Neural cell (in vitro differentiated cells): ENCODE measurements around the gene ADGRD1. TPM values are rescaled to one million over a fixed set of nuclear protein-coding genes. Genes with fewer than 3 reads are reported as not detected.

Experiments
- H2AFZ ChIP-seq: fragments of 200-600, 300-800 bp; sonication (generic), shearing (Covaris generic); 2 replicates; pipeline ENCODE4 v1.6.0; 2014; ENCODE audit warnings: low read depth, mild to moderate bottlenecking, antibody characterized with exemption, low read length, moderate library complexity
- H3F3A ChIP-seq: fragments of 200-600 bp; shearing (Covaris generic); 2 replicates; pipeline ENCODE4 v1.6.1; 2016; ENCODE audit warnings: mild to moderate bottlenecking, moderate library complexity, mixed read lengths, antibody characterized with exemption, low read length; ENCODE audit not compliant: insufficient read depth, poor library complexity, severe bottlenecking
- H3K27ac ChIP-seq: fragments of 200-600, 300-800 bp; sonication (generic), shearing (Covaris generic); 2 replicates; pipeline ENCODE4 v1.5.1; 2014; ENCODE audit warnings: mild to moderate bottlenecking, low read length, moderate library complexity
- H3K27me3 ChIP-seq: fragments of 300-800, 200-600 bp; sonication (generic), shearing (Covaris generic); 2 replicates; pipeline ENCODE4 v1.6.0; 2014; ENCODE audit warnings: mild to moderate bottlenecking, low read depth, low read length, moderate library complexity; ENCODE audit not compliant: insufficient read depth
- H3K36me3 ChIP-seq: fragments of 300-800, 200-600 bp; sonication (generic), shearing (Covaris generic); 2 replicates; pipeline ENCODE4 v1.5.1; 2014; ENCODE audit warnings: mild to moderate bottlenecking, antibody characterized with exemption, low read length, moderate library complexity; ENCODE audit not compliant: insufficient read depth
- H3K4me2 ChIP-seq: fragments of 300-800, 200-600 bp; sonication (generic), shearing (Covaris generic); 2 replicates; pipeline ENCODE4 v1.6.0; 2014; ENCODE audit warnings: mild to moderate bottlenecking, low read length
- H3K4me3 ChIP-seq: fragments of 300-800, 200-600 bp; sonication (generic), shearing (Covaris generic); 2 replicates; pipeline ENCODE4 v1.5.1; 2014; ENCODE audit warnings: mild to moderate bottlenecking, low read length, moderate library complexity
- H3K79me2 ChIP-seq: fragments of 200-600 bp; shearing (Covaris generic); replicated peaks from 2 replicates; pipeline ENCODE4 v1.6.0; 2014; ENCODE audit warnings: mild to moderate bottlenecking, low read length, moderate library complexity; ENCODE audit not compliant: insufficient read depth
- H3K9ac ChIP-seq: fragments of 300-800, 200-600 bp; sonication (generic), shearing (Covaris generic); 2 replicates; pipeline ENCODE4 v1.6.1; 2016; ENCODE audit warnings: mild to moderate bottlenecking, low read length, mixed read lengths
- H3K9me2 ChIP-seq: fragments of 200-600 bp; shearing (Covaris generic); 2 replicates; pipeline ENCODE4 v1.6.1; 2016; ENCODE audit warnings: mild to moderate bottlenecking, low read length, mixed read lengths; ENCODE audit not compliant: insufficient read depth
- H3K9me3 ChIP-seq: fragments of 200-600, 300-800 bp; sonication (generic), shearing (Covaris generic); 2 replicates; pipeline ENCODE4 v1.6.1; 2016; ENCODE audit warnings: mild to moderate bottlenecking, mixed run types, low read length, moderate library complexity, mixed read lengths
- H4K20me1 ChIP-seq: fragments of 200-600 bp; shearing (Covaris generic); 2 replicates; pipeline ENCODE4 v1.6.1; 2016; ENCODE audit warnings: mild to moderate bottlenecking, mixed run types; ENCODE audit not compliant: insufficient read depth
- CTCF ChIP-seq: fragments of 450-650 bp; IDR thresholded peaks from 2 replicates; pipeline ENCODE4 v1.5.1; 2014; ENCODE audit warnings: antibody characterized with exemption, mild to moderate bottlenecking, moderate library complexity; ENCODE audit not compliant: poor library complexity, severe bottlenecking
- EP300 ChIP-seq: fragments of 450-650 bp; conservative IDR thresholded peaks from 2 replicates; pipeline ENCODE4 v1.6.1; 2014; ENCODE audit warnings: antibody characterized with exemption, mild to moderate bottlenecking, moderate library complexity; ENCODE audit not compliant: poor library complexity, severe bottlenecking
- EZH2 ChIP-seq: fragments of 200-600, 300-800 bp; shearing (Covaris generic), sonication (generic); IDR thresholded peaks from 2 replicates; pipeline ENCODE4 v1.6.1; 2014; ENCODE audit warnings: antibody characterized with exemption, low read length, borderline replicate concordance, mild to moderate bottlenecking; ENCODE audit not compliant: insufficient read depth, poor library complexity, severe bottlenecking
- MXI1 ChIP-seq: fragments of 450-650 bp; conservative IDR thresholded peaks from 2 replicates; pipeline ENCODE4 v1.6.1; 2014; ENCODE audit warnings: antibody characterized with exemption, mild to moderate bottlenecking; ENCODE audit not compliant: poor library complexity, severe bottlenecking
- POLR2AphosphoS5 ChIP-seq: IDR thresholded peaks from 2 replicates; pipeline ENCODE4 v1.6.1; 2012
- RAD21 ChIP-seq: fragments of 450-650 bp; conservative IDR thresholded peaks from 2 replicates; pipeline ENCODE4 v1.6.1; 2014; ENCODE audit warnings: antibody characterized with exemption, mild to moderate bottlenecking, moderate library complexity
- REST ChIP-seq: IDR thresholded peaks from 2 replicates; pipeline ENCODE4 v1.6.1; 2012; ENCODE audit warnings: borderline replicate concordance
- SMC3 ChIP-seq: fragments of 450-650 bp; conservative IDR thresholded peaks from 2 replicates; pipeline ENCODE4 v1.6.1; 2014; ENCODE audit warnings: antibody characterized with exemption, mild to moderate bottlenecking, moderate library complexity; ENCODE audit not compliant: poor library complexity
- TAF1 ChIP-seq: IDR thresholded peaks from 2 replicates; pipeline ENCODE4 v1.6.1; 2012; ENCODE audit warnings: low read depth
- polyA plus RNA-seq: library from polyadenylated mRNA; depleted of rRNA; stranded (reverse); fragments of >200 nt; gene quantifications from 2 replicates; pipeline ENCODE4 v1.2.3, GENCODE V29; 2014

The ADGRD1 gene
- polyA plus RNA-seq, 1 donor from 2014 or later, result 1.7 TPM

- no peak overlapping the region for H2AFZ ChIP-seq
- no peaks in the 10 kb centered on the region for H3K79me2 ChIP-seq
- H3K9ac ChIP-seq, result no peak overlapping the region
- no peak overlapping the region for H3K4me2 ChIP-seq
- H3K27ac ChIP-seq, result no peak overlapping the region
- TF ChIP-seq CTCF (peak; percentile 26), RAD21 (no peak)
- no peak overlapping the region for H3K4me3 ChIP-seq
- no peaks in the 10 kb centered on the region for H3K9me2 ChIP-seq
- H3F3A ChIP-seq, result no peaks in the 10 kb centered on the region
- H3K36me3 ChIP-seq, result no peaks in the 10 kb centered on the region
- no peaks in the 10 kb centered on the region for H4K20me1 ChIP-seq
- no peaks in the 10 kb centered on the region for H3K27me3 ChIP-seq
- no peaks in the 10 kb centered on the region for H3K9me3 ChIP-seq
Observed at GRCh38 chr12:131159660-131160059, 206.0 kb downstream of the ADGRD1 start.

GRCh38 chr12:131162113-131162512, 208.4 kb downstream of the ADGRD1 start:
- no peaks in the 10 kb centered on the region for H3K27me3 ChIP-seq
- no peak overlapping the region for H3K4me3 ChIP-seq
- no peaks in the 10 kb centered on the region for H4K20me1 ChIP-seq
- H3F3A ChIP-seq, result no peaks in the 10 kb centered on the region
- H3K9ac ChIP-seq, result no peak overlapping the region
- H3K36me3 ChIP-seq, result no peaks in the 10 kb centered on the region
- H3K4me2 ChIP-seq, result no peak overlapping the region
- no peaks in the 10 kb centered on the region for H3K79me2 ChIP-seq
- no peak overlapping the region for H2AFZ ChIP-seq
- H3K27ac ChIP-seq, result no peak overlapping the region
- H3K9me3 ChIP-seq, result no peaks in the 10 kb centered on the region
- no peaks in the 10 kb centered on the region for H3K9me2 ChIP-seq
- no peak for TF ChIP-seq REST
- no peak for TF ChIP-seq SMC3
- no peak for TF ChIP-seq CTCF
- TF ChIP-seq EP300, result no peak
- no peak for TF ChIP-seq MXI1
- TF ChIP-seq TAF1, result no peak
- TF ChIP-seq RAD21, result no peak
- TF ChIP-seq EZH2, result no peak
- no peak for TF ChIP-seq POLR2AphosphoS5
